Measurements from ENCODE around the gene DDX31. TPM values are rescaled to one million over a fixed set of nuclear protein-coding genes. Genes with fewer than 3 reads are reported as not detected.

The DDX31 gene
- total RNA-seq, 1 experiment from 2014 or later = 28.4 TPM

DNA sequence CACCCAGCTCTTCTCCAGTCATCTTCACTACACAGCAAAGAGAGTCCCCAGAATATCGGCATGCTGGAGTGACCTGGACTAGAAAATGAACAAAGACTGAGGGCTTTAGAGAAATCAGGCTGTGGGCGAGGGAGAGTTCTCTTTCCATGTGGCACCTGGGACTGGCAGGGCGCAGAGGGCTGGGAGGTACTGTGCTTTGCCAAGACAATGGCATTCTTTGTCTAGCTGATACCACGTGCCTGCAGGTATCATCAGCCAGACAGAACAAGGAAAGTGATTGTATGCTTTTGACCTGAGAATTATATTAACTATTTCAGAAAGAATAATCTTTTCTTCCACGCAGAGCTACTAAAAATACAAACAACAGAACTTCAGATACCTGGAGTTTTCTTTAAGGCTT, 30.5 kb downstream of the DDX31 start:
- H3T11ph ChIP-seq (ENCODE audit: low read length) = no peak overlapping the region
- H3K18ac ChIP-seq (ENCODE audit: insufficient read length, low read depth, low read length) = no peak overlapping the region
- Mint-ChIP-seq H3K9me3 (no peaks in the 10 kb centered on the region), H3K4me1 (no peaks in the 10 kb centered on the region), H3K4me3 (no peak overlapping the region), H3K27me3 (ENCODE audit: low read depth) (no peaks in the 10 kb centered on the region), H3K36me3 (ENCODE audit: insufficient read depth in 1 of 3, low read depth in 3 of 3) (peaks cover 10 to 54% (median 19%) of the 10 kb centered on the region in 3 experiments; a peak in 6 of 7 replicates), H3K27ac (no peak overlapping the region)
- H2BK15ac ChIP-seq (ENCODE audit: low read depth, low read length) = no peak overlapping the region
- TF ChIP-seq, protein P1, sequence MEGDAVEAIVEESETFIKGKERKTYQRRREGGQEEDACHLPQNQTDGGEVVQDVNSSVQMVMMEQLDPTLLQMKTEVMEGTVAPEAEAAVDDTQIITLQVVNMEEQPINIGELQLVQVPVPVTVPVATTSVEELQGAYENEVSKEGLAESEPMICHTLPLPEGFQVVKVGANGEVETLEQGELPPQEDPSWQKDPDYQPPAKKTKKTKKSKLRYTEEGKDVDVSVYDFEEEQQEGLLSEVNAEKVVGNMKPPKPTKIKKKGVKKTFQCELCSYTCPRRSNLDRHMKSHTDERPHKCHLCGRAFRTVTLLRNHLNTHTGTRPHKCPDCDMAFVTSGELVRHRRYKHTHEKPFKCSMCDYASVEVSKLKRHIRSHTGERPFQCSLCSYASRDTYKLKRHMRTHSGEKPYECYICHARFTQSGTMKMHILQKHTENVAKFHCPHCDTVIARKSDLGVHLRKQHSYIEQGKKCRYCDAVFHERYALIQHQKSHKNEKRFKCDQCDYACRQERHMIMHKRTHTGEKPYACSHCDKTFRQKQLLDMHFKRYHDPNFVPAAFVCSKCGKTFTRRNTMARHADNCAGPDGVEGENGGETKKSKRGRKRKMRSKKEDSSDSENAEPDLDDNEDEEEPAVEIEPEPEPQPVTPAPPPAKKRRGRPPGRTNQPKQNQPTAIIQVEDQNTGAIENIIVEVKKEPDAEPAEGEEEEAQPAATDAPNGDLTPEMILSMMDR (conservative IDR thresholded peaks at IDR 0.05) = no peak
- peaks cover 2% of the 10 kb centered on the region; the same call in 1 of the 2 replicates for H3K79me2 ChIP-seq (ENCODE audit: insufficient read depth, low read length)
- no peak overlapping the region for H3K4me2 ChIP-seq (ENCODE audit: insufficient read depth, insufficient read length, low read length)
- no CpG with 5 or more reads among the region's 5 CpGs for WGBS (ENCODE audit: extremely low coverage, insufficient read length, low lambda C conversion rate)
- H3K23ac ChIP-seq (ENCODE audit: insufficient read length, low read depth, low read length) = no peak overlapping the region
- H2AK5ac ChIP-seq (ENCODE audit: insufficient read length, low read length) = no peak overlapping the region
- no peaks in the 10 kb centered on the region for H3K23me2 ChIP-seq (ENCODE audit: insufficient read length, low read depth, low read length, poor library complexity, severe bottlenecking)
- H4K8ac ChIP-seq (replicated peaks; ENCODE audit: insufficient read length, low read depth, low read length) = no peak overlapping the region
- no peak overlapping the region for H2BK12ac ChIP-seq (ENCODE audit: insufficient read length, low read depth, low read length)
- H3K9me3 ChIP-seq (ENCODE audit: control insufficient read depth, low read depth, low read length) = no peaks in the 10 kb centered on the region
- H3K4ac ChIP-seq (ENCODE audit: low read depth, low read length) = no peak overlapping the region
- no peaks in the 10 kb centered on the region for H3K4me1 ChIP-seq (ENCODE audit: insufficient read depth, low read length)
- H2AFZ ChIP-seq (ENCODE audit: low read length) = no peak overlapping the region
- no peak overlapping the region for H4K5ac ChIP-seq (ENCODE audit: insufficient read length, low read depth, low read length)
- H2BK20ac ChIP-seq (ENCODE audit: low read depth, low read length, poor library complexity, severe bottlenecking) = no peak overlapping the region
- H3K79me1 ChIP-seq (ENCODE audit: insufficient read depth, low read depth, low read length, poor library complexity, severe bottlenecking) = no peaks in the 10 kb centered on the region
- H3K27me3 ChIP-seq (ENCODE audit: insufficient read depth, low read length) = no peaks in the 10 kb centered on the region
- no peaks in the 10 kb centered on the region for H4K20me1 ChIP-seq (ENCODE audit: control insufficient read depth, insufficient read depth, insufficient read length)
- no peak overlapping the region for H2BK120ac ChIP-seq (ENCODE audit: low read depth, low read length, poor library complexity, severe bottlenecking)
- H3K27ac ChIP-seq (ENCODE audit: insufficient read length, low read depth, low read length) = no peak overlapping the region
- H4K91ac ChIP-seq (ENCODE audit: insufficient read length, low read depth, low read length) = no peak overlapping the region
- H2BK5ac ChIP-seq (ENCODE audit: insufficient read length, low read length) = no peak overlapping the region
- no peak for DNase-seq
- no peak overlapping the region for H3K9ac ChIP-seq (ENCODE audit: extremely low read depth, insufficient read length, low read length)
- H3K56ac ChIP-seq (ENCODE audit: insufficient read length, low read depth, low read length) = no peak overlapping the region
- no peak overlapping the region for H3K14ac ChIP-seq (ENCODE audit: insufficient read depth, low read length)
